Adrenal gland (tissue), 5 donors: ENCODE results near the gene ABCA1.

Source experiments
- CTCF ChIP-seq, 6 experiments: fragments of 450-650 bp in 4 of 6; fragments of 200-600 bp in 2 of 6; sonication (generic) in 1 of 6; IDR thresholded peaks; 1 replicate in 5 of 6; 2 replicates in 1 of 6; pipeline versions ENCODE4 v1.5.1 to v1.8.0; 2016 to 2021; ENCODE audit warnings: antibody characterized with exemption in 6 of 6, mild to moderate bottlenecking in 2 of 6, moderate library complexity in 1 of 6
- POLR2A ChIP-seq, 2 donors: fragments of 450-650 bp; IDR thresholded peaks; one replicate each; pipeline ENCODE4 v1.6.1; 2017; ENCODE audit warnings: antibody characterized with exemption in 2 of 2, mild to moderate bottlenecking in 2 of 2, moderate library complexity in 1 of 2
- donor health status: DM: no; HTN: no; CAD: no.

GRCh38 chr9:104961701-104962359 lies 33.9 kb upstream of the ABCA1 start:
- TF ChIP-seq POLR2A (IDR thresholded peaks at IDR 0.05) (no peak), CTCF (IDR thresholded peaks at IDR 0.05) (no peak)
